ENCODE data around the gene NECAB2. TPM values are rescaled to one million over a fixed set of nuclear protein-coding genes. Genes with fewer than 3 reads are reported as not detected.

The NECAB2 gene
- total and polyA plus RNA-seq, 2 experiments from 2014 or later: 1.6 to 5.1 TPM

GRCh38 chr16:84034516-84034915 lies 66.5 kb downstream of the NECAB2 start:
- H3K27me3 Mint-ChIP-seq (ENCODE audit: insufficient read depth, low read depth, poor library complexity): peaks cover 7% of the 10 kb centered on the region

More at GRCh38 chr16:84034516-84034915, 66.5 kb downstream of the NECAB2 start:
- Histone ChIP-seq H3K36me3 (ENCODE audit: insufficient read depth) (no peaks in the 10 kb centered on the region), H3K4me3 (no peak overlapping the region), H3F3A (replicated peaks; ENCODE audit: low read depth) (no peaks in the 10 kb centered on the region), H3K79me2 (replicated peaks; ENCODE audit: insufficient read depth) (no peaks in the 10 kb centered on the region), H3K27ac (ENCODE audit: low read depth) (no peak overlapping the region), H4K20me1 (replicated peaks; ENCODE audit: insufficient read depth) (no peaks in the 10 kb centered on the region), H2AFZ (no peak overlapping the region), H3K9me2 (ENCODE audit: insufficient read depth) (no peaks in the 10 kb centered on the region), H3K4me1 (ENCODE audit: insufficient read depth) (no peaks in the 10 kb centered on the region), H3K4me2 (no peak overlapping the region), H3K27me3 (ENCODE audit: insufficient read depth) (no peaks in the 10 kb centered on the region)
- Mint-ChIP-seq H3K36me3 (ENCODE audit: low read depth) (no peaks in the 10 kb centered on the region), H3K27ac (no peak overlapping the region), H3K4me3 (no peak overlapping the region), H3K4me1 (peaks cover 3% of the 10 kb centered on the region; the same call in 2 of the 3 replicates), H3K9me3 (peaks cover 2% of the 10 kb centered on the region; the same call in 2 of the 3 replicates)
- TF ChIP-seq EZH2 (IDR thresholded peaks at IDR 0.05; ENCODE audit: low read depth, unreplicated experiment): no peak
- TF ChIP-seq, protein P1, sequence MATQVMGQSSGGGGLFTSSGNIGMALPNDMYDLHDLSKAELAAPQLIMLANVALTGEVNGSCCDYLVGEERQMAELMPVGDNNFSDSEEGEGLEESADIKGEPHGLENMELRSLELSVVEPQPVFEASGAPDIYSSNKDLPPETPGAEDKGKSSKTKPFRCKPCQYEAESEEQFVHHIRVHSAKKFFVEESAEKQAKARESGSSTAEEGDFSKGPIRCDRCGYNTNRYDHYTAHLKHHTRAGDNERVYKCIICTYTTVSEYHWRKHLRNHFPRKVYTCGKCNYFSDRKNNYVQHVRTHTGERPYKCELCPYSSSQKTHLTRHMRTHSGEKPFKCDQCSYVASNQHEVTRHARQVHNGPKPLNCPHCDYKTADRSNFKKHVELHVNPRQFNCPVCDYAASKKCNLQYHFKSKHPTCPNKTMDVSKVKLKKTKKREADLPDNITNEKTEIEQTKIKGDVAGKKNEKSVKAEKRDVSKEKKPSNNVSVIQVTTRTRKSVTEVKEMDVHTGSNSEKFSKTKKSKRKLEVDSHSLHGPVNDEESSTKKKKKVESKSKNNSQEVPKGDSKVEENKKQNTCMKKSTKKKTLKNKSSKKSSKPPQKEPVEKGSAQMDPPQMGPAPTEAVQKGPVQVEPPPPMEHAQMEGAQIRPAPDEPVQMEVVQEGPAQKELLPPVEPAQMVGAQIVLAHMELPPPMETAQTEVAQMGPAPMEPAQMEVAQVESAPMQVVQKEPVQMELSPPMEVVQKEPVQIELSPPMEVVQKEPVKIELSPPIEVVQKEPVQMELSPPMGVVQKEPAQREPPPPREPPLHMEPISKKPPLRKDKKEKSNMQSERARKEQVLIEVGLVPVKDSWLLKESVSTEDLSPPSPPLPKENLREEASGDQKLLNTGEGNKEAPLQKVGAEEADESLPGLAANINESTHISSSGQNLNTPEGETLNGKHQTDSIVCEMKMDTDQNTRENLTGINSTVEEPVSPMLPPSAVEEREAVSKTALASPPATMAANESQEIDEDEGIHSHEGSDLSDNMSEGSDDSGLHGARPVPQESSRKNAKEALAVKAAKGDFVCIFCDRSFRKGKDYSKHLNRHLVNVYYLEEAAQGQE (IDR thresholded peaks at IDR 0.05; ENCODE audit: unreplicated experiment): no peak
- TF ChIP-seq STAT1 (IDR thresholded peaks at IDR 0.05; ENCODE audit: unreplicated experiment): no peak
- TF ChIP-seq, protein P2, sequence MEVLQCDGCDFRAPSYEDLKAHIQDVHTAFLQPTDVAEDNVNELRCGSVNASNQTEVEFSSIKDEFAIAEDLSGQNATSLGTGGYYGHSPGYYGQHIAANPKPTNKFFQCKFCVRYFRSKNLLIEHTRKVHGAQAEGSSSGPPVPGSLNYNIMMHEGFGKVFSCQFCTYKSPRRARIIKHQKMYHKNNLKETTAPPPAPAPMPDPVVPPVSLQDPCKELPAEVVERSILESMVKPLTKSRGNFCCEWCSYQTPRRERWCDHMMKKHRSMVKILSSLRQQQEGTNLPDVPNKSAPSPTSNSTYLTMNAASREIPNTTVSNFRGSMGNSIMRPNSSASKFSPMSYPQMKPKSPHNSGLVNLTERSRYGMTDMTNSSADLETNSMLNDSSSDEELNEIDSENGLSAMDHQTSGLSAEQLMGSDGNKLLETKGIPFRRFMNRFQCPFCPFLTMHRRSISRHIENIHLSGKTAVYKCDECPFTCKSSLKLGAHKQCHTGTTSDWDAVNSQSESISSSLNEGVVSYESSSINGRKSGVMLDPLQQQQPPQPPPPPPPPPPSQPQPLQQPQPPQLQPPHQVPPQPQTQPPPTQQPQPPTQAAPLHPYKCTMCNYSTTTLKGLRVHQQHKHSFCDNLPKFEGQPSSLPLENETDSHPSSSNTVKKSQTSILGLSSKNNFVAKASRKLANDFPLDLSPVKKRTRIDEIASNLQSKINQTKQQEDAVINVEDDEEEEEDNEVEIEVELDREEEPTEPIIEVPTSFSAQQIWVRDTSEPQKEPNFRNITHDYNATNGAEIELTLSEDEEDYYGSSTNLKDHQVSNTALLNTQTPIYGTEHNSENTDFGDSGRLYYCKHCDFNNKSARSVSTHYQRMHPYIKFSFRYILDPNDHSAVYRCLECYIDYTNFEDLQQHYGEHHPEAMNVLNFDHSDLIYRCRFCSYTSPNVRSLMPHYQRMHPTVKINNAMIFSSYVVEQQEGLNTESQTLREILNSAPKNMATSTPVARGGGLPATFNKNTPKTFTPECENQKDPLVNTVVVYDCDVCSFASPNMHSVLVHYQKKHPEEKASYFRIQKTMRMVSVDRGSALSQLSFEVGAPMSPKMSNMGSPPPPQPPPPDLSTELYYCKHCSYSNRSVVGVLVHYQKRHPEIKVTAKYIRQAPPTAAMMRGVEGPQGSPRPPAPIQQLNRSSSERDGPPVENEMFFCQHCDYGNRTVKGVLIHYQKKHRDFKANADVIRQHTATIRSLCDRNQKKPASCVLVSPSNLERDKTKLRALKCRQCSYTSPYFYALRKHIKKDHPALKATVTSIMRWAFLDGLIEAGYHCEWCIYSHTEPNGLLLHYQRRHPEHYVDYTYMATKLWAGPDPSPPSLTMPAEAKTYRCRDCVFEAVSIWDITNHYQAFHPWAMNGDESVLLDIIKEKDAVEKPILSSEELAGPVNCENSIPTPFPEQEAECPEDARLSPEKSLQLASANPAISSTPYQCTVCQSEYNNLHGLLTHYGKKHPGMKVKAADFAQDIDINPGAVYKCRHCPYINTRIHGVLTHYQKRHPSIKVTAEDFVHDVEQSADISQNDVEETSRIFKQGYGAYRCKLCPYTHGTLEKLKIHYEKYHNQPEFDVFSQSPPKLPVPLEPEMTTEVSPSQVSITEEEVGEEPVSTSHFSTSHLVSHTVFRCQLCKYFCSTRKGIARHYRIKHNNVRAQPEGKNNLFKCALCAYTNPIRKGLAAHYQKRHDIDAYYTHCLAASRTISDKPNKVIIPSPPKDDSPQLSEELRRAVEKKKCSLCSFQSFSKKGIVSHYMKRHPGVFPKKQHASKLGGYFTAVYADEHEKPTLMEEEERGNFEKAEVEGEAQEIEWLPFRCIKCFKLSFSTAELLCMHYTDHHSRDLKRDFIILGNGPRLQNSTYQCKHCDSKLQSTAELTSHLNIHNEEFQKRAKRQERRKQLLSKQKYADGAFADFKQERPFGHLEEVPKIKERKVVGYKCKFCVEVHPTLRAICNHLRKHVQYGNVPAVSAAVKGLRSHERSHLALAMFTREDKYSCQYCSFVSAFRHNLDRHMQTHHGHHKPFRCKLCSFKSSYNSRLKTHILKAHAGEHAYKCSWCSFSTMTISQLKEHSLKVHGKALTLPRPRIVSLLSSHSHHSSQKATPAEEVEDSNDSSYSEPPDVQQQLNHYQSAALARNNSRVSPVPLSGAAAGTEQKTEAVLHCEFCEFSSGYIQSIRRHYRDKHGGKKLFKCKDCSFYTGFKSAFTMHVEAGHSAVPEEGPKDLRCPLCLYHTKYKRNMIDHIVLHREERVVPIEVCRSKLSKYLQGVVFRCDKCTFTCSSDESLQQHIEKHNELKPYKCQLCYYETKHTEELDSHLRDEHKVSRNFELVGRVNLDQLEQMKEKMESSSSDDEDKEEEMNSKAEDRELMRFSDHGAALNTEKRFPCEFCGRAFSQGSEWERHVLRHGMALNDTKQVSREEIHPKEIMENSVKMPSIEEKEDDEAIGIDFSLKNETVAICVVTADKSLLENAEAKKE (CRISPR knock-in tag; IDR thresholded peaks at IDR 0.05): no peak
- TF ChIP-seq POLR2AphosphoS5 (IDR thresholded peaks at IDR 0.05; ENCODE audit: low read depth): no peak
- TF ChIP-seq NANOG (IDR thresholded peaks at IDR 0.05; ENCODE audit: borderline replicate concordance): no peak
- no peak for TF ChIP-seq ZNF331 (CRISPR knock-in tag; IDR thresholded peaks at IDR 0.05; ENCODE audit: low read depth)
- no peak for TF ChIP-seq ZNF114 (CRISPR knock-in tag; IDR thresholded peaks at IDR 0.05)
- DNase-seq (ENCODE audit: low spot score): no peak
- no peak for ATAC-seq

Measured in GM23338 (cell line).